ENCODE results near the gene KRT23. TPM values are rescaled to one million over a fixed set of nuclear protein-coding genes. Genes with fewer than 3 reads are reported as not detected.

The KRT23 gene
- total RNA-seq, 1 donor from 2014 or later, result 1.1 TPM

GRCh38 chr17:40980117-40980516 is 42.7 kb upstream of the KRT23 start:
- no peak overlapping the region for H3K27ac ChIP-seq
- no peaks in the 10 kb centered on the region for H3K9me3 ChIP-seq
- no peak for TF ChIP-seq CTCF (IDR thresholded peaks at IDR 0.05)
- ATAC-seq (no peak), DNase-seq (no peak)
- H3K27me3 ChIP-seq, result peaks cover 6% of the 10 kb centered on the region
- no peak overlapping the region for H3K4me3 ChIP-seq
- H3K4me1 ChIP-seq, result no peaks in the 10 kb centered on the region
- no peaks in the 10 kb centered on the region for H3K36me3 ChIP-seq
- intact Hi-C loops (cut with DNase I), result no loop called here

DNA sequence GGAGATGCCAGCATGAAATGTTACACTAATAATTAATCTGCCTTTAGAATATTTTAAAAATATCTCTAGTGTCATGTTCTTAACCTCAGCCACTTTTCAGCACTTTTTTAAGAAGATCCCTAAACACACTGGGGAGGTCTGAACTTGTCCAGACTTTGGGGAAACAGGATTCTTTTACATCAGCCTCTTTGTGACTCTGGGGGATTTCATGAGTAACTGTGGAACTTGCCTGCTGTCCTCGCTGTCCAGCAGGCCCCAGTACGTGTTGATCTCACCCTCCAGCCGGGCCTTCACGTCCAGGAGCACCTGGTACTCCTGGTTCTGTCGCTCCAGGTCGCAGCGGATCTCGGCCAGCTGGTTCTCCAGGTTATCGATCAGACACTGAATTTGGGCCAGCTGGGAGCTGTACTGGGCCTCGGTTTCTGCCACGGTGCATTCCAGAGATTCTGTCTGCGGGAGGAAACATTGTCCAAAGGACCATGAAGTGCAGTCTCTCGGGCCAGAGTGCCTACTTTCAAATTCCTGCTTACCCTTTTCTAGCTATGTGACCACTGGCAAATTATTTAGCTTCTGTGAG is 41.2 kb upstream of the KRT23 start:
- peaks cover 6% of the 10 kb centered on the region for H3K27me3 ChIP-seq
- peak; percentile 65 for ATAC-seq

DNA sequence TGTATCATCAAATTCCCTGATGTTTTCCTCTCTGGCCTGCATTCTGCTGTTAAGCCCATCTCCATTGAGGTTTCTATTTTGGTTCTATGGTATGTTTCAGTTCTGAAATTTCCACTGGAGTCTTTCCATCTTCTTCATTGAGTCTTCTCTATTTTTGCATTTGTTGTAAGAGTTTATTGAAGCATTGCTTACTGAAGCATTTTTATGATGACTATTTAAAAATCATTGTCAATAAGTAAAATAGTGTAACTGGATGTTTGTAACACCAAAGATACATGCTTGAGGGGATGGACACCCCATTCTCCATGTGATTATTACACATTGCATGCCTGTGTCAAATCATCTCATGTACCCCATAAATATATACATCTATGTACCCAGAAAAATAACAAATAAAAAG is 38.1 kb upstream of the KRT23 start:
- H3K9me3 ChIP-seq, result no peaks in the 10 kb centered on the region
- DNase-seq (no peak), ATAC-seq (no peak)
- no peak for TF ChIP-seq CTCF (IDR thresholded peaks at IDR 0.05)
- H3K27me3 ChIP-seq, result peaks cover 6% of the 10 kb centered on the region
- no peaks in the 10 kb centered on the region for H3K4me1 ChIP-seq
- intact Hi-C loops (cut with DNase I), result no loop called here
- H3K4me3 ChIP-seq, result no peak overlapping the region
- H3K27ac ChIP-seq, result no peak overlapping the region
- H3K36me3 ChIP-seq, result no peaks in the 10 kb centered on the region

More for the DNA sequence above, 41.2 kb upstream of the KRT23 start:
- no peak overlapping the region for H3K4me3 ChIP-seq
- intact Hi-C loops (cut with DNase I), result no loop called here
- no peak for DNase-seq
- H3K36me3 ChIP-seq, result no peaks in the 10 kb centered on the region
- no peak overlapping the region for H3K27ac ChIP-seq
- H3K9me3 ChIP-seq, result no peaks in the 10 kb centered on the region
- H3K4me1 ChIP-seq, result no peaks in the 10 kb centered on the region
- TF ChIP-seq CTCF (IDR thresholded peaks at IDR 0.05), result no peak

DNA sequence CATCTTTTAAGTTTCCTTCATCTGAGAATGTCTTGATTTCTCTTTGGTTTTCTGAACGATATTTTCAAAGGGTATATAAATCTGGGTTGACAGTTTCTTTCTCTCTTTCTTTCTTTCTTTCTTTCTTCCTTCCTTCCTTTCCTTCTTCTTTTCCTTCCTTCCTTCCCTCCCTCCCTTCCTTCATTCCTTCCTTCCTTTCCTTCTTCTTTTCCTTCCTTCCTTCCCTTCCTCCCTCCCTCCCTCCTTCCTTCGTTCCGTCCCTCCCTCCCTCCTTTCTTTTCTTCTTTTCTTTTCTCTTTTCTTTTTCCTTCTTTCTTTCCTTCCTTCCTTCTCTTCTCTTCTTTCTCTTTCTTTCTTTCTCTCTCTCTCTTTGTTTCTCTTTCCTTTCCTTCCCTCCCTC is 36.9 kb upstream of the KRT23 start:
- no peaks in the 10 kb centered on the region for H3K9me3 ChIP-seq
- H3K27me3 ChIP-seq, result peaks cover 6% of the 10 kb centered on the region
- no peaks in the 10 kb centered on the region for H3K36me3 ChIP-seq
- intact Hi-C loops (cut with DNase I), result no loop called here
- H3K4me3 ChIP-seq, result no peak overlapping the region
- no peak overlapping the region for H3K27ac ChIP-seq
- ATAC-seq (no peak), DNase-seq (no peak)
- no peak for TF ChIP-seq CTCF (IDR thresholded peaks at IDR 0.05)
- no peaks in the 10 kb centered on the region for H3K4me1 ChIP-seq

DNA sequence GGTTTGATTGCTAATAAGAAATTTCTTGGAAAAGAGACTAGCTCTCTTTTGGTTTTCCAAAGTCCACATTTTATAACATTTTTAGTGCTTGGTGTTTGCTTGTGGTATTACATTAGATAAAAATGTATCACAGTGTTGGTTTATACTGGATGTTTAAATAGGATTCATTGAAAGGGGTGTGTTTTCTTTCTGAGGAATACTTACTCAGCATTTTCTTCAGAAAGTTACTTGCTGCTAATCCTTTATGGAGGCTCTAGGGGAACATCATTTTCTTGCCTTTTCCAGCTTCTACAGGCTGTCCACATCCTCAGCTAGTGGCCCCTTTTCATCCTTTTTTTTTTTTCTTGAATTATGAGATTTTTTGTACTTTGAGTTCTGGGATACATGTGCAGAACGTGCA is 30.1 kb upstream of the KRT23 start:
- DNase-seq (no peak), ATAC-seq (no peak)
- Histone ChIP-seq H3K27ac (no peak overlapping the region), H3K4me3 (no peak overlapping the region), H3K27me3 (no peaks in the 10 kb centered on the region), H3K36me3 (no peaks in the 10 kb centered on the region), H3K4me1 (no peaks in the 10 kb centered on the region), H3K9me3 (no peaks in the 10 kb centered on the region)
- intact Hi-C loops (cut with DNase I), result no loop called here
- no peak for TF ChIP-seq CTCF (IDR thresholded peaks at IDR 0.05)

GRCh38 chr17:40966848-40967247 is 29.4 kb upstream of the KRT23 start, which contains the start of gene KRT39:
Gene KRT39, minus strand, starts transcription at chr17:40966948. Its CDS starts 92 bp downstream, at chr17:40966856.
- intact Hi-C loops (cut with DNase I), result no loop called here
- no peak within 1 kb of the TSS for H3K27ac ChIP-seq

More at GRCh38 chr17:40966848-40967247, 29.4 kb upstream of the KRT23 start, which contains the start of gene KRT39:
- H3K4me1 ChIP-seq, result no peaks in the 10 kb centered on the region
- no peaks in the 10 kb centered on the region for H3K9me3 ChIP-seq
- DNase-seq (no peak), ATAC-seq (no peak)
- no peaks in the 10 kb centered on the region for H3K27me3 ChIP-seq
- H3K4me3 ChIP-seq, result no peak within 1 kb of the TSS
- TF ChIP-seq CTCF (IDR thresholded peaks at IDR 0.05), result no peak
- no peaks in the 10 kb centered on the region for H3K36me3 ChIP-seq
